ENCODE measurements around the gene RAB11A. TPM values are rescaled to one million over a fixed set of nuclear protein-coding genes. Genes with fewer than 3 reads are reported as not detected.

Gene RAB11A
- total RNA-seq, 2 donors from 2014 or later = 233 to 295 TPM

DNA sequence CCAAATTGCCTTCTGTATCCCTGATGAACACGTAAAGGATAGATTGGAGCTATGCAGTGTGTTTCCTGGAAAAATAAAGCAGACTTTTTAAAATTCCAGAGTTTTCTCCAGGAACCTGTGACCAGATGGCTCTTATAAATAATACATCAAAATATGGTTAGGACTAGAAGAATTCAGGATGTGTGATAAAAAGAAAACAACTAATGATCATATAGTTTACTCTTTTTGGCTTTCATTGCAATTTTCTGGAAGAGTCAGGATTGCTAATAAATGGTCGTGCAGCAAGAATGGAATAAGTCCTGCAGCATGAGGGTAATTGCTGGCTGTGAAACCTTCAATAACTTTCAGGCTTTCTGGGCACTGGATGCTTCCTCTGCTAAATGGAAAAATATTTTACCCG is 47.0 kb upstream of the RAB11A start:
- WGBS, 2 experiments (ENCODE audit: insufficient coverage in 1 of 2, insufficient read length in 1 of 2) = 92% methylated on average over 2 to 3 of the region's 3 CpGs
- H3K4me1 Mint-ChIP-seq = peaks cover 10% of the 10 kb centered on the region
- H3K4me3 Mint-ChIP-seq = no peak overlapping the region
- H3K9ac ChIP-seq (ENCODE audit: extremely low read depth, low read length, poor library complexity, severe bottlenecking) = no peak overlapping the region
- H3K27me3 ChIP-seq (ENCODE audit: control insufficient read depth, insufficient read depth, low read length, poor library complexity, severe bottlenecking) = no peaks in the 10 kb centered on the region
- DNase-seq = no peak
- TF ChIP-seq, protein P1, sequence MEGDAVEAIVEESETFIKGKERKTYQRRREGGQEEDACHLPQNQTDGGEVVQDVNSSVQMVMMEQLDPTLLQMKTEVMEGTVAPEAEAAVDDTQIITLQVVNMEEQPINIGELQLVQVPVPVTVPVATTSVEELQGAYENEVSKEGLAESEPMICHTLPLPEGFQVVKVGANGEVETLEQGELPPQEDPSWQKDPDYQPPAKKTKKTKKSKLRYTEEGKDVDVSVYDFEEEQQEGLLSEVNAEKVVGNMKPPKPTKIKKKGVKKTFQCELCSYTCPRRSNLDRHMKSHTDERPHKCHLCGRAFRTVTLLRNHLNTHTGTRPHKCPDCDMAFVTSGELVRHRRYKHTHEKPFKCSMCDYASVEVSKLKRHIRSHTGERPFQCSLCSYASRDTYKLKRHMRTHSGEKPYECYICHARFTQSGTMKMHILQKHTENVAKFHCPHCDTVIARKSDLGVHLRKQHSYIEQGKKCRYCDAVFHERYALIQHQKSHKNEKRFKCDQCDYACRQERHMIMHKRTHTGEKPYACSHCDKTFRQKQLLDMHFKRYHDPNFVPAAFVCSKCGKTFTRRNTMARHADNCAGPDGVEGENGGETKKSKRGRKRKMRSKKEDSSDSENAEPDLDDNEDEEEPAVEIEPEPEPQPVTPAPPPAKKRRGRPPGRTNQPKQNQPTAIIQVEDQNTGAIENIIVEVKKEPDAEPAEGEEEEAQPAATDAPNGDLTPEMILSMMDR (conservative IDR thresholded peaks at IDR 0.05) = no peak
- no peak overlapping the region for H3K4me3 ChIP-seq (ENCODE audit: low read length)
- peaks cover 7% of the 10 kb centered on the region for H3K9me3 ChIP-seq (ENCODE audit: control insufficient read depth, low read length)
- no peaks in the 10 kb centered on the region for H3K27me3 Mint-ChIP-seq (ENCODE audit: insufficient read depth)
- H3K4me1 ChIP-seq (ENCODE audit: control insufficient read depth, insufficient read depth, low read length) = no peaks in the 10 kb centered on the region
- H3K36me3 Mint-ChIP-seq (ENCODE audit: low read depth) = peaks cover 3% of the 10 kb centered on the region
- peaks cover 3% of the 10 kb centered on the region for H3K9me3 Mint-ChIP-seq
- no peak overlapping the region for H3K27ac Mint-ChIP-seq
- H3K27ac ChIP-seq (ENCODE audit: low read depth, low read length) = no peak overlapping the region
- H3K36me3 ChIP-seq (ENCODE audit: control insufficient read depth, insufficient read depth, low read length) = no peaks in the 10 kb centered on the region

DNA sequence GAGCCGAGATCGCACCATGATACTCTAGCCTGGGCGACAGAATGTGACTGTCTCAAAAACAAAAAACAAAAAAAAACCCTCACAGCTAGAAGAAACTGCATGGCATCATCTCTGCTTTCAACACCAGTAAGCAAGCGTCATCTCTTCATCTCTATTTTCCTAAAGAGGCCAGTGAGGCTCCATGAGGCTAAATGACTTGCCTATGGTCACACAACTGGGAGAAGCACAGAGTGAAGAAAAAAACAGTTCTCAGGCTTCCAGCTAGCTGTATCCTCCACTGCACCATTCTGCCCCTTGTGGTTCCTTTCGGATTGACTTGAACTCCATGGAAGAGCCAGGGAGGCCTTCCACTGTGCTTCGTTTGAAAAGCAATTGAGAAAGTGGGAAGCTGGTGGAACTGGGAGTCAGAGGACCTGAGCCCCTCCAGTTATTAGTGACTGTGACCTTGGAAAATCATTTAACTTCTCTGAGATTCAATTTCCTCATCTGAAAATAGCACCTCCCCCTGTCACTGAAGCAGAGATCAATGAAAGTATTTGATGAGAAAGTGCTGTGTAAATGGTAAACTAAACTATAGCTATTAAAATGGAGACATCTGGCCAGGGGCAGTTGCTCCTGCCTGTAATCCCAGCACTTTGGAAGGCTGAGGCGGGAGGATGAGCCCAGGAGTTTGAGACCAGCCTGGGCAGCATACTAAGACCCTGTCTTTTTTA is 45.1 kb upstream of the RAB11A start:
- H3K4me1 ChIP-seq (ENCODE audit: control insufficient read depth, insufficient read depth, low read length) = no peaks in the 10 kb centered on the region
- peaks cover 3% of the 10 kb centered on the region for H3K9me3 Mint-ChIP-seq
- H3K27ac ChIP-seq (ENCODE audit: low read depth, low read length) = no peak overlapping the region
- no peak overlapping the region for H3K27ac Mint-ChIP-seq
- H3K9ac ChIP-seq (ENCODE audit: extremely low read depth, low read length, poor library complexity, severe bottlenecking) = no peak overlapping the region
- H3K9me3 ChIP-seq (ENCODE audit: control insufficient read depth, low read length) = peaks cover 7% of the 10 kb centered on the region
- H3K4me1 Mint-ChIP-seq = peaks cover 15% of the 10 kb centered on the region
- H3K4me3 Mint-ChIP-seq = no peak overlapping the region
- no peak overlapping the region for H3K4me3 ChIP-seq (ENCODE audit: low read length)
- 67 to 76% methylated on average over 3 to 7 of the region's 7 CpGs for WGBS, 2 experiments (ENCODE audit: insufficient coverage in 1 of 2, insufficient read length in 1 of 2)
- H3K27me3 ChIP-seq (ENCODE audit: control insufficient read depth, insufficient read depth, low read length, poor library complexity, severe bottlenecking) = no peaks in the 10 kb centered on the region
- H3K27me3 Mint-ChIP-seq (ENCODE audit: insufficient read depth) = no peaks in the 10 kb centered on the region
- peak; percentile 90 for DNase-seq
- H3K36me3 Mint-ChIP-seq (ENCODE audit: low read depth) = peaks cover 3% of the 10 kb centered on the region
- TF ChIP-seq, protein P1 (conservative IDR thresholded peaks at IDR 0.05) = peak; percentile 81
- H3K36me3 ChIP-seq (ENCODE audit: control insufficient read depth, insufficient read depth, low read length) = no peaks in the 10 kb centered on the region

DNA sequence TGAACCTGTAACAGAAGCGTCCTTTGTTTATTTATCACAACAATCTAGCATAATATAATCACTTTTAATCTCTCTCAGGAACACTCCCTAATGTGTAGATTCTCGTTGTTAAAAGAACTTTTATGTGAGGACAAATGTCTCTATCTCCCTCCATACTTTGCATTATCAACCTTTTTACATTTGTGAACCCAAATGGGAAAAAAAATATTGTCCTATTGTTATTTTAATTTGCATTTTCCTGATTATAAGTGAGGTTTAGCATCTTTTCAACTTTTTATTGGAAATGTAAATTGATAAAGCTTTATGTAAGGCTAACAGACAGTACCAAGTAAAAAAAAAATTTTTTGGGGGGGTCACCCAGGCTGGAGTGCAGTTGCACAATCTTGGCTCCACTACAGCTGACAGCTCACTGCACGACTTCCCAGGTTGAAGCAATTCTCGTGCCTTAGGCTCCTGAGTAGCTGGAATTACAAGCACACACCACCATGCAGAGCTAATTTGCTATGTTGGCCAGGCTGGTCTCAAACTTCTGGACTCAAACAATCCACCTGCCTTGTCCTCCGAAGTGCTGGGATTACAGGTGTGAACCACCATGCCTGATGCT is 44.2 kb upstream of the RAB11A start:
- no peak for DNase-seq
- TF ChIP-seq, protein P1 (conservative IDR thresholded peaks at IDR 0.05) = no peak
- Mint-ChIP-seq H3K9me3 (peaks cover 3% of the 10 kb centered on the region), H3K36me3 (ENCODE audit: low read depth) (peaks cover 3% of the 10 kb centered on the region), H3K27ac (no peak overlapping the region), H3K27me3 (ENCODE audit: insufficient read depth) (no peaks in the 10 kb centered on the region), H3K4me1 (peaks cover 15% of the 10 kb centered on the region), H3K4me3 (no peak overlapping the region)
- H3K9me3 ChIP-seq (ENCODE audit: control insufficient read depth, low read length) = peaks cover 7% of the 10 kb centered on the region
- no peaks in the 10 kb centered on the region for H3K36me3 ChIP-seq (ENCODE audit: control insufficient read depth, insufficient read depth, low read length)
- no peak overlapping the region for H3K27ac ChIP-seq (ENCODE audit: low read depth, low read length)
- 92 to 100% methylated on average over 4 to 5 of the region's 5 CpGs for WGBS, 2 experiments (ENCODE audit: insufficient coverage in 1 of 2, insufficient read length in 1 of 2)
- no peaks in the 10 kb centered on the region for H3K27me3 ChIP-seq (ENCODE audit: control insufficient read depth, insufficient read depth, low read length, poor library complexity, severe bottlenecking)
- H3K4me1 ChIP-seq (ENCODE audit: control insufficient read depth, insufficient read depth, low read length) = no peaks in the 10 kb centered on the region
- H3K9ac ChIP-seq (ENCODE audit: extremely low read depth, low read length, poor library complexity, severe bottlenecking) = no peak overlapping the region
- H3K4me3 ChIP-seq (ENCODE audit: low read length) = no peak overlapping the region

Measured in endodermal cell (in vitro differentiated cells).